Suppressor macrophage (primary cell): ENCODE measurements around the gene INAVA.

ENCODE experiments used
- DNase-seq, 4 experiments: peaks; one replicate each; pipeline ENCODE4 v3.0.0-alpha.2; 2020 to 2022

INAVA gene

GRCh38 chr1:200877010-200877409 lies 17.7 kb upstream of the INAVA start:
- no peak for DNase-seq

- no peak for DNase-seq
Observed at GRCh38 chr1:200877839-200878551, 16.7 kb upstream of the INAVA start.

- DNase-seq = no peak
Observed at GRCh38 chr1:200880212-200880611, 14.5 kb upstream of the INAVA start.

GRCh38 chr1:200883118-200883517 lies 11.6 kb upstream of the INAVA start:
- DNase-seq = no peak

GRCh38 chr1:200885623-200886402 lies 8.9 kb upstream of the INAVA start:
- no peak for DNase-seq

- no peak for DNase-seq
Observed at GRCh38 chr1:200886594-200886993, 8.1 kb upstream of the INAVA start.

- no peak for DNase-seq
Observed at GRCh38 chr1:200887036-200887435, 7.7 kb upstream of the INAVA start.

GRCh38 chr1:200887772-200888348 lies 6.8 kb upstream of the INAVA start:
- DNase-seq = no peak

- DNase-seq = peak; percentile 44 to 68 (median 59)
Observed at GRCh38 chr1:200888349-200888838, 6.3 kb upstream of the INAVA start.

GRCh38 chr1:200889571-200889970 lies 5.1 kb upstream of the INAVA start:
- no peak for DNase-seq

GRCh38 chr1:200890027-200890426 lies 4.7 kb upstream of the INAVA start:
- DNase-seq = no peak

- peak; percentile 31 to 67 (median 53) for DNase-seq
Observed at GRCh38 chr1:200890818-200891773, 3.6 kb upstream of the INAVA start.

GRCh38 chr1:200891774-200892157 lies 2.9 kb upstream of the INAVA start:
- DNase-seq = no peak

- no peak for DNase-seq
Observed at GRCh38 chr1:200892546-200892945, 2.2 kb upstream of the INAVA start.

- DNase-seq = no peak
Observed at GRCh38 chr1:200892958-200893357, 1.7 kb upstream of the INAVA start.

- no peak for DNase-seq
Observed at GRCh38 chr1:200893411-200893901, 1.2 kb upstream of the INAVA start.

GRCh38 chr1:200895443-200895789 lies 716 bp downstream of the INAVA start:
- DNase-seq = no peak

- DNase-seq = no peak
Observed at GRCh38 chr1:200895801-200896530, 1.3 kb downstream of the INAVA start.

GRCh38 chr1:200896531-200897196 lies 2.0 kb downstream of the INAVA start:
- DNase-seq = peak in 3 of 4 experiments; percentile 43 to 53 (median 51)

- no peak for DNase-seq
Observed at GRCh38 chr1:200897259-200897658, 2.6 kb downstream of the INAVA start.

GRCh38 chr1:200899015-200899386 lies 4.3 kb downstream of the INAVA start:
- no peak for DNase-seq
